ENCODE results near the gene RGL4. TPM values are rescaled to one million over a fixed set of nuclear protein-coding genes. Genes with fewer than 3 reads are reported as not detected.

Gene RGL4
- total RNA-seq, 1 donor from 2014 or later, result 6.9 TPM

GRCh38 chr22:23685205-23685784, 5.5 kb upstream of the RGL4 start:
- no peak for DNase-seq
- Mint-ChIP-seq H3K4me1 (no peaks in the 10 kb centered on the region), H3K27me3 (no peaks in the 10 kb centered on the region), H3K27ac (no peak overlapping the region), H3K9me3 (no peaks in the 10 kb centered on the region), H3K36me3 (ENCODE audit: low read depth) (peaks cover 9% of the 10 kb centered on the region), H3K4me3 (no peak overlapping the region)
- intact Hi-C loops (cut with micrococcal nuclease), result no loop called here

- Mint-ChIP-seq H3K36me3 (ENCODE audit: low read depth) (peaks cover 9% of the 10 kb centered on the region), H3K4me1 (no peaks in the 10 kb centered on the region), H3K27ac (no peak overlapping the region), H3K9me3 (no peaks in the 10 kb centered on the region), H3K27me3 (no peaks in the 10 kb centered on the region), H3K4me3 (no peak overlapping the region)
- DNase-seq, result no peak
- intact Hi-C loops (cut with micrococcal nuclease), result no loop called here
Measured at GRCh38 chr22:23686416-23687024, 4.3 kb upstream of the RGL4 start.

GRCh38 chr22:23688121-23688520, 2.7 kb upstream of the RGL4 start:
- Mint-ChIP-seq H3K27me3 (no peaks in the 10 kb centered on the region), H3K36me3 (ENCODE audit: low read depth) (peaks cover 9% of the 10 kb centered on the region), H3K9me3 (no peaks in the 10 kb centered on the region), H3K4me3 (no peak overlapping the region), H3K4me1 (no peaks in the 10 kb centered on the region), H3K27ac (no peak overlapping the region)
- no peak for DNase-seq
- intact Hi-C loops (cut with micrococcal nuclease), result no loop called here

GRCh38 chr22:23688571-23688970, 2.2 kb upstream of the RGL4 start:
- H3K27ac Mint-ChIP-seq, result no peak overlapping the region
- intact Hi-C loops (cut with micrococcal nuclease), result no loop called here
- DNase-seq, result no peak
- no peaks in the 10 kb centered on the region for H3K27me3 Mint-ChIP-seq
- no peaks in the 10 kb centered on the region for H3K9me3 Mint-ChIP-seq
- H3K36me3 Mint-ChIP-seq (ENCODE audit: low read depth), result peaks cover 10% of the 10 kb centered on the region
- no peaks in the 10 kb centered on the region for H3K4me1 Mint-ChIP-seq
- no peak overlapping the region for H3K4me3 Mint-ChIP-seq

- Mint-ChIP-seq H3K27ac (no peak overlapping the region), H3K27me3 (no peaks in the 10 kb centered on the region), H3K4me3 (no peak overlapping the region), H3K4me1 (no peaks in the 10 kb centered on the region), H3K36me3 (ENCODE audit: low read depth) (peaks cover 18% of the 10 kb centered on the region), H3K9me3 (no peaks in the 10 kb centered on the region)
- no peak for DNase-seq
- intact Hi-C loops (cut with micrococcal nuclease), result no loop called here
Measured at GRCh38 chr22:23689414-23689813, 1.4 kb upstream of the RGL4 start.

- no peak for DNase-seq
- peaks cover 21% of the 10 kb centered on the region for H3K4me1 Mint-ChIP-seq
- H3K9me3 Mint-ChIP-seq, result no peaks in the 10 kb centered on the region
- no peaks in the 10 kb centered on the region for H3K27me3 Mint-ChIP-seq
- H3K4me3 Mint-ChIP-seq, result no peak overlapping the region
- no peak overlapping the region for H3K27ac Mint-ChIP-seq
- intact Hi-C loops (cut with micrococcal nuclease), result no loop called here
- peaks cover 26% of the 10 kb centered on the region for H3K36me3 Mint-ChIP-seq (ENCODE audit: low read depth)
Measured at GRCh38 chr22:23691748-23692423, 1.1 kb downstream of the RGL4 start.

- no peak for DNase-seq
- H3K36me3 Mint-ChIP-seq (ENCODE audit: low read depth), result peaks cover 26% of the 10 kb centered on the region
- H3K27ac Mint-ChIP-seq, result no peak overlapping the region
- intact Hi-C loops (cut with micrococcal nuclease), result no loop called here
- H3K4me3 Mint-ChIP-seq, result no peak overlapping the region
- peaks cover 28% of the 10 kb centered on the region for H3K4me1 Mint-ChIP-seq
- no peaks in the 10 kb centered on the region for H3K27me3 Mint-ChIP-seq
- H3K9me3 Mint-ChIP-seq, result no peaks in the 10 kb centered on the region
Measured at GRCh38 chr22:23692598-23693291, 1.9 kb downstream of the RGL4 start.

- Mint-ChIP-seq H3K27ac (peak overlapping the region; percentile 29), H3K36me3 (ENCODE audit: low read depth) (peaks cover 27% of the 10 kb centered on the region), H3K4me1 (peaks cover 31% of the 10 kb centered on the region), H3K4me3 (no peak overlapping the region), H3K27me3 (no peaks in the 10 kb centered on the region), H3K9me3 (no peaks in the 10 kb centered on the region)
- no peak for DNase-seq
- intact Hi-C loops (cut with micrococcal nuclease), result no loop called here
Measured at GRCh38 chr22:23693979-23694680, 3.3 kb downstream of the RGL4 start.

- peak overlapping the region; percentile 8 for H3K4me3 Mint-ChIP-seq
Measured at GRCh38 chr22:23695141-23695540, 4.3 kb downstream of the RGL4 start.

GRCh38 chr22:23695571-23696325, 4.9 kb downstream of the RGL4 start:
- Mint-ChIP-seq H3K36me3 (ENCODE audit: low read depth) (peaks cover 42% of the 10 kb centered on the region), H3K27me3 (no peaks in the 10 kb centered on the region), H3K4me3 (peak overlapping the region; percentile 95), H3K9me3 (no peaks in the 10 kb centered on the region), H3K27ac (peak overlapping the region; percentile 100), H3K4me1 (peaks cover 41% of the 10 kb centered on the region)
- DNase-seq, result no peak
- intact Hi-C loops (cut with micrococcal nuclease), result loop anchor here (1.0 to 2.0 kb wide), 2 partner anchors 10 to 21 kb away; no protein-coding TSS in a partner anchor

More at GRCh38 chr22:23695141-23695540, 4.3 kb downstream of the RGL4 start:
- peaks cover 35% of the 10 kb centered on the region for H3K4me1 Mint-ChIP-seq
- peak overlapping the region; percentile 100 for H3K27ac Mint-ChIP-seq
- intact Hi-C loops (cut with micrococcal nuclease), result no loop called here
- H3K27me3 Mint-ChIP-seq, result no peaks in the 10 kb centered on the region
- DNase-seq, result no peak
- peaks cover 36% of the 10 kb centered on the region for H3K36me3 Mint-ChIP-seq (ENCODE audit: low read depth)
- H3K9me3 Mint-ChIP-seq, result no peaks in the 10 kb centered on the region

- peaks cover 44% of the 10 kb centered on the region for H3K4me1 Mint-ChIP-seq
- H3K9me3 Mint-ChIP-seq, result no peaks in the 10 kb centered on the region
- H3K27me3 Mint-ChIP-seq, result no peaks in the 10 kb centered on the region
- H3K4me3 Mint-ChIP-seq, result peak overlapping the region; percentile 95
- peak; percentile 94 for DNase-seq
- peaks cover 47% of the 10 kb centered on the region for H3K36me3 Mint-ChIP-seq (ENCODE audit: low read depth)
- peak overlapping the region; percentile 100 for H3K27ac Mint-ChIP-seq
- intact Hi-C loops (cut with micrococcal nuclease), result loop anchor here (1.0 to 2.0 kb wide), 2 partner anchors 9 to 20 kb away; no protein-coding TSS in a partner anchor
Measured at GRCh38 chr22:23696326-23696851, 5.6 kb downstream of the RGL4 start.

- intact Hi-C loops (cut with micrococcal nuclease), result loop anchor here (2.0 kb wide), 1 partner anchor 20 kb away; no protein-coding TSS in a partner anchor
- H3K4me3 Mint-ChIP-seq, result peak overlapping the region; percentile 95
- H3K4me1 Mint-ChIP-seq, result peaks cover 51% of the 10 kb centered on the region
- H3K36me3 Mint-ChIP-seq (ENCODE audit: low read depth), result peaks cover 56% of the 10 kb centered on the region
- H3K27ac Mint-ChIP-seq, result peak overlapping the region; percentile 100
- DNase-seq, result peak; percentile 63
- H3K27me3 Mint-ChIP-seq, result no peaks in the 10 kb centered on the region
- no peaks in the 10 kb centered on the region for H3K9me3 Mint-ChIP-seq
Measured at GRCh38 chr22:23697031-23697970, 6.5 kb downstream of the RGL4 start.

Data from activated CD4-positive, alpha-beta T cell treated with anti-CD3 and anti-CD28 coated beads, Interleukin-2, amount 10 ng/mL, durations not matched to agents 24 days and 14 days (primary cell).